Fibroblast of the aortic adventitia (primary cell): ENCODE measurements around the gene CALML3. TPM values are rescaled to one million over a fixed set of nuclear protein-coding genes. Genes with fewer than 3 reads are reported as not detected.

Experiments used
- DNase-seq: peaks from one replicate; pipeline ENCODE4 v3.0.0-alpha.2; 2010; ENCODE audit warnings: low read depth
- H3K4me3 ChIP-seq: 2 replicates; pipeline ENCODE4 v1.5.1; 2011; ENCODE audit warnings: low read depth, mild to moderate bottlenecking, control low read depth, low read length, moderate library complexity
- total RNA-seq: library from RNA; depleted of rRNA; stranded (reverse); fragments of >200 nt; gene quantifications from 2 replicates; pipeline ENCODE4 v1.2.3, GENCODE V29; 2012; ENCODE audit warnings: low replicate concordance
- TF ChIP-seq, protein P1 (sequence below): IDR thresholded peaks from 2 replicates; pipeline ENCODE4 v1.5.1; 2011; ENCODE audit warnings: mild to moderate bottlenecking, low read length, control low read depth, inconsistent platforms; ENCODE audit not compliant: insufficient read depth

Gene CALML3
- total RNA-seq, 1 donor = not detected

DNA sequence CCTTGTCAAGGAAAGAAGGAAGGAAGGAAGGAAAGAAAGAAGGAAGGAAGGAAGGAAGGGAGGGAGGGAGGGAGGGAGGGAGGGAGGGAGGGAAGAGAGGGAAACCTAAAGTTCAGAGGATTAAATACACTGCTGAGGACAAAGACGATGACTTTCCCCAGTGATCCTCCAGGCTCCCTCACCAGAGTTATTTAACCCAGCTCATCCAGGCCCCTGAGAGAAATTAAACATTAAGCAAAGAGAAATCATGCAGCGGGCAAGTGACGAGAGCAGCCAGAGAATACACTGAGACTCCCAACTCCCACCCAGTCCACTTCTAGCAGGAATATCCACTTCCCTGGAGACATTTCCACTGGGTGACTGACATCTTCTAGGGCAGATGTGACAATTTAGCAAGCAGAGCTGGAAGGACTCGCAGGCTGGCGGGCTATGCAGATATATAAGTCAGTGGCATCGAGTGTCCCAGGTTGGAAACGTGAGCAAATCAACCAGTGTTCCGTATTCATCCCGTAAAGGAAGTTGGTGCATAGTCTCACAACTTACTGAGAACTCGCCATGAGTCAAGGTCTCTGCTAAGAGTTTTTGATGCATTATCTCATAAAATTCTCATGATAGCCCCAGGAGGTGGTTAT lies 48.7 kb downstream of the CALML3 start:
- no peak for DNase-seq
- H3K4me3 ChIP-seq = no peak overlapping the region
- TF ChIP-seq, protein P1, sequence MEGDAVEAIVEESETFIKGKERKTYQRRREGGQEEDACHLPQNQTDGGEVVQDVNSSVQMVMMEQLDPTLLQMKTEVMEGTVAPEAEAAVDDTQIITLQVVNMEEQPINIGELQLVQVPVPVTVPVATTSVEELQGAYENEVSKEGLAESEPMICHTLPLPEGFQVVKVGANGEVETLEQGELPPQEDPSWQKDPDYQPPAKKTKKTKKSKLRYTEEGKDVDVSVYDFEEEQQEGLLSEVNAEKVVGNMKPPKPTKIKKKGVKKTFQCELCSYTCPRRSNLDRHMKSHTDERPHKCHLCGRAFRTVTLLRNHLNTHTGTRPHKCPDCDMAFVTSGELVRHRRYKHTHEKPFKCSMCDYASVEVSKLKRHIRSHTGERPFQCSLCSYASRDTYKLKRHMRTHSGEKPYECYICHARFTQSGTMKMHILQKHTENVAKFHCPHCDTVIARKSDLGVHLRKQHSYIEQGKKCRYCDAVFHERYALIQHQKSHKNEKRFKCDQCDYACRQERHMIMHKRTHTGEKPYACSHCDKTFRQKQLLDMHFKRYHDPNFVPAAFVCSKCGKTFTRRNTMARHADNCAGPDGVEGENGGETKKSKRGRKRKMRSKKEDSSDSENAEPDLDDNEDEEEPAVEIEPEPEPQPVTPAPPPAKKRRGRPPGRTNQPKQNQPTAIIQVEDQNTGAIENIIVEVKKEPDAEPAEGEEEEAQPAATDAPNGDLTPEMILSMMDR = no peak

DNA sequence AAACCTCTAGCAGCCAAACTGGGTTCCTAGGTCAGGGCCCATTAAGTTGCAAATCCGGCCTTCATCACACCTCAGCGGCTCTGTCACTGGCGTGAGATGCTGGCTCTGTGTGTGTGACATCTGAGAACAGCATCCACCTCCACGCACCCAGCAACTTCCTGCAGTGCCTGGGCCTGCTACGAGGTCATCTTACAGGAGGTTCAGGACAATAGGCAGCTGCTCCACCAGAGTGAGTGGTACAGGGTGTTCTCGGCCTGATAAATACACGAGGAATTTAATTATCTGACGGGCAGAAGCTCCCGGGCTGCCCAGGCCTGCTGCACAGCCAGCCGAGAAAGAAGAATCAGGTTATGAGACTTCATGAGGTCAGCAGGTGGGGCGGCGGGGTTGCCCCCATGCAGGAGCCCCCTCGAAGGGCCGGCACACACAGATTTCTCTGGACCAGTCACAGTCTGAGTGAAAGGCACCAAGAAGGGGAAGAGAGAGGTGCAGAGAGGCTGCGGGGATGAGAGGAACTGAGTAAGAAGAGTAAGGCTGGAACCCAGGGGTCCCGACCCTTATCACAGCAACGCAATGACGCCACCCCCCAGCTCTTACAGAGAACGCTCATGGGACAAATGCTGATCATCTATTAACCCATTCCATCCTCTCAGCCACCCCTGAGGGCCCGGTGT lies 49.3 kb downstream of the CALML3 start:
- DNase-seq = no peak
- TF ChIP-seq, protein P1 = no peak
- no peak overlapping the region for H3K4me3 ChIP-seq

DNA sequence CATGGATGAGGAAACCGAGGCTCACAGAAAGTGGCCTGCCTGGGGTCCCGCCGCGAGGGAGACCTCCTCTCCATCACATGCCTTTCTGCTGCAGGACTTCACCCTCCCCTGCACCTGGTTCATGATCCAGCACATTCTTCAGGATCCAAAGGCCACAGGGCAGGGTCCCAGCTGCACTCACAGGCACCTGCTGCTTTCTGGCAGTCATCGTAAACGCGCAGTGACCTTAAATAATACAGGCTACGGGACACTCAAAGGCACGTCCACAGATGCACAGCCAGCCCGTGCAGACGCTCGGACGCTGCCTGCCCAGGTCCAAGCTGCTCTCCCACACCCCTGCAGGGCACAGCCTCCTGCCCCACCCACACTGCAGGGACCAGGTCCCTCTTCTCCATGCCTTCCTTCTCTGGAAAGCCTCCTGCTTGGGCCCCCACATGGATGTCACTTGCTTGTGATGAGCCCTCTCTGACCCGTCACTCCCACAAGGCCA lies 49.9 kb downstream of the CALML3 start:
- TF ChIP-seq, protein P1 = no peak
- no peak overlapping the region for H3K4me3 ChIP-seq
- no peak for DNase-seq

DNA sequence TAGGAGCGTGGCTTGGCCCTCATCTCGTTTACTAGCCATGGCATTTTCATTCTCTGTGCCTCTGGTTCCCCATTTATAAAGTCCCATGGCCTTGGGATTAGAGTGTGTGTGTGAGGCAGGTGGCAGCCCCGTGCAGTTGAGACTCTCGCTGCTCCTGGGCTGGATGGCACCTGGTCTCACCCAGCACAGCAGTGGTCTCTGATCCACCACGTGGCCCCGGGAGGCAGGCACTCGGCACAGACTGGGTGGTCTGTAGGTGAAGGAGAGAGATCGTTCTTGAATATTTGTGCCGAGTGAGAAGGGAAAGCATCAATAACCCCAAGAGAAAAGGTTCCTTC lies 50.4 kb downstream of the CALML3 start:
- no peak for DNase-seq
- TF ChIP-seq, protein P1 = no peak
- no peak overlapping the region for H3K4me3 ChIP-seq

DNA sequence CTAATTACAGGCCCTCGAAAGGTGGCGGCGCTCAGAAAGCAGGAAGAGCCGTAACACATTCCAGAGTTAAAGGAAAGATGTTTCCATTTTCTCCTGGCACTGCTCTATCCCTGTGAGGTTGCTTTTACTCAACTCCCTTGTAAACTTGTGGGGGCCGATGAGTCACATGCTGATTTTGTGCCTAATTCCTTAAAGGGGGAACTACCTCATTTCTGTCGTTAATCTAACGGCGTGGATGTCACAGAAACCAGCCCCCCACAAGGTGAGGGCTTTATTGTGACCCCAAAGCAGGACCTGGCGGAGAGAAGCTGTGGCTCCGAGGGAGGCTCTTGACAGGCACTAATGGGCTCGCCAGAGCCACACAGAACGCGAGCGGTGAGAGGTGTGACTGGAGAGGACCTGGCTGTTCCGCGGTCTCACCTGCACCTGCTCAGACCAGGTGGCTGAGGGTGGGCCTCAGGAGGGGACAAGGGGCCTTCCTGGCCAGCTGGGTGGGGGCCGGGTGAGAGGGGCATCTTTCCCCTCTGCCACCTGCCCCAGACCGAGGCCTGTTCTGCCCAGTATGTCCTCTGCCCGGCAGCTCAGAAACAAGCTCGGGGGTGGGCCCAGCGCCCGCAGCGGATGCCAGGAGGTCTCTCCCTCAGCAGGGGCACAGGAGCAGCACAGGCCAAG lies 50.9 kb downstream of the CALML3 start:
- H3K4me3 ChIP-seq = no peak overlapping the region
- TF ChIP-seq, protein P1 = no peak
- DNase-seq = peak; percentile 72

DNA sequence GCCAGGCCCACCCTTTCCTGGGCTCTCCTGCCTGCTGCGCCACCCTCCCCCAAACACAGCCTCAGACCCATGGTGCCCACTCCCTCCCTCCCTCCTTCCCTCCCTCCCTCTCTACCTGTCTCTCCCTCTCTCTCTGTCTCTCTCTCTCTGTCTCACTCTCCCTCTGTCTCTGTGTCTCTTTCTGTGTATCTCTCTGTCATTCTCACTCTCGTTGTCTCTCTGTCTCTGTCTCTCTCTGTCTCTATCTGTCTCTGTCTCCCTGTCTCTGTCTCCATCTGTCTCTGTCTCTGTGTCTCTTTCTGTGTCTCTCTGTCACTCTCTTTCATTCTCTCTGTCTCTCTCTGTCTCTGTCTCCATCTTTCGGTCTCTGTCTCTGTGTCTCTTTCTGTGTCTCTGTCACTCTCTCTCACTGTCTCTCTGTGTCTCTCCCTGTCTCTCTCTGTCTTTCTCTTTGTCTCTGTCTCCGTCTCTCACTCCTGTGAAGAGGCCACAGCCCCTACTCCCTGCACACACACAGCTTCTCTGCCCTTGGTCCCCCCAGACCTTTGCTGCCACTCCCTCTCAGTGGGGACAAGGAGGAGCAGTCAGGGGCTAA lies 51.5 kb downstream of the CALML3 start:
- DNase-seq = no peak
- TF ChIP-seq, protein P1 = no peak

More for the DNA sequence above, 51.5 kb downstream of the CALML3 start:
- H3K4me3 ChIP-seq = no peak overlapping the region

Other genes starting within 250 kb of the CALML3 start
- not detected in 2 replicates for gene UCN3, start 160.0 kb upstream of the CALML3 start, total RNA-seq
- gene TUBAL3, start 120.1 kb upstream of the CALML3 start, total RNA-seq = not detected in 2 replicates
- gene NET1, start 112.4 kb upstream of the CALML3 start, total RNA-seq = 16.6 and 33.9 TPM in 2 replicates
- gene CALML5, start 25.4 kb upstream of the CALML3 start, total RNA-seq = not detected in 2 replicates
- 8.4 and 17.1 TPM in 2 replicates for gene ASB13, start 141.6 kb downstream of the CALML3 start, total RNA-seq
- gene TASOR2, start 159.9 kb downstream of the CALML3 start, total RNA-seq = 92.9 and 147 TPM in 2 replicates